ENCODE data around the gene C7orf57. TPM values are rescaled to one million over a fixed set of nuclear protein-coding genes. Genes with fewer than 3 reads are reported as not detected.

Gene C7orf57
- total and polyA plus RNA-seq, 2 experiments from 2014 or later = 0.42 to 2.1 TPM

GRCh38 chr7:48017674-48018073, 17.7 kb upstream of the C7orf57 start:
- no peak for ATAC-seq
- H2AFZ ChIP-seq = no peak overlapping the region
- no peaks in the 10 kb centered on the region; the same call in 2 of the 3 replicates for H3K9me3 Mint-ChIP-seq

More at GRCh38 chr7:48017674-48018073, 17.7 kb upstream of the C7orf57 start:
- Mint-ChIP-seq H3K4me1 (no peaks in the 10 kb centered on the region), H3K27ac (no peak overlapping the region), H3K27me3 (ENCODE audit: insufficient read depth, low read depth, poor library complexity) (no peaks in the 10 kb centered on the region), H3K36me3 (ENCODE audit: low read depth) (no peaks in the 10 kb centered on the region; the same call in 2 of the 3 replicates), H3K4me3 (no peak overlapping the region)
- Histone ChIP-seq H3K79me2 (replicated peaks; ENCODE audit: insufficient read depth) (no peaks in the 10 kb centered on the region), H3K9me2 (ENCODE audit: insufficient read depth) (no peaks in the 10 kb centered on the region; the same call in 1 of the 2 replicates), H3F3A (replicated peaks; ENCODE audit: low read depth) (no peaks in the 10 kb centered on the region), H3K27ac (ENCODE audit: low read depth) (no peak overlapping the region), H3K4me3 (no peak overlapping the region), H3K4me1 (ENCODE audit: insufficient read depth) (no peaks in the 10 kb centered on the region), H3K27me3 (ENCODE audit: insufficient read depth) (no peaks in the 10 kb centered on the region), H3K4me2 (no peak overlapping the region), H4K20me1 (replicated peaks; ENCODE audit: insufficient read depth) (no peaks in the 10 kb centered on the region), H3K36me3 (ENCODE audit: insufficient read depth) (no peaks in the 10 kb centered on the region)
- no peak for DNase-seq (ENCODE audit: low spot score)
- TF ChIP-seq ETS1 (IDR thresholded peaks at IDR 0.05) (no peak), STAT1 (IDR thresholded peaks at IDR 0.05; ENCODE audit: unreplicated experiment) (no peak), CREB1 (CRISPR knock-in tag; IDR thresholded peaks at IDR 0.05; ENCODE audit: low read depth) (no peak), POLR2AphosphoS5 (IDR thresholded peaks at IDR 0.05; ENCODE audit: low read depth) (no peak), NANOG (IDR thresholded peaks at IDR 0.05; ENCODE audit: borderline replicate concordance) (no peak), ZNF462 (CRISPR knock-in tag; IDR thresholded peaks at IDR 0.05) (no peak), ZNF331 (CRISPR knock-in tag; IDR thresholded peaks at IDR 0.05; ENCODE audit: low read depth) (no peak), REST (IDR thresholded peaks at IDR 0.05; ENCODE audit: unreplicated experiment) (no peak), EZH2 (IDR thresholded peaks at IDR 0.05; ENCODE audit: low read depth, unreplicated experiment) (no peak), EZH2phosphoT487 (IDR thresholded peaks at IDR 0.05; ENCODE audit: unreplicated experiment) (no peak), ZNF114 (CRISPR knock-in tag; IDR thresholded peaks at IDR 0.05) (no peak), JUNB (IDR thresholded peaks at IDR 0.05; ENCODE audit: unreplicated experiment) (no peak)
- TF ChIP-seq, protein P1, sequence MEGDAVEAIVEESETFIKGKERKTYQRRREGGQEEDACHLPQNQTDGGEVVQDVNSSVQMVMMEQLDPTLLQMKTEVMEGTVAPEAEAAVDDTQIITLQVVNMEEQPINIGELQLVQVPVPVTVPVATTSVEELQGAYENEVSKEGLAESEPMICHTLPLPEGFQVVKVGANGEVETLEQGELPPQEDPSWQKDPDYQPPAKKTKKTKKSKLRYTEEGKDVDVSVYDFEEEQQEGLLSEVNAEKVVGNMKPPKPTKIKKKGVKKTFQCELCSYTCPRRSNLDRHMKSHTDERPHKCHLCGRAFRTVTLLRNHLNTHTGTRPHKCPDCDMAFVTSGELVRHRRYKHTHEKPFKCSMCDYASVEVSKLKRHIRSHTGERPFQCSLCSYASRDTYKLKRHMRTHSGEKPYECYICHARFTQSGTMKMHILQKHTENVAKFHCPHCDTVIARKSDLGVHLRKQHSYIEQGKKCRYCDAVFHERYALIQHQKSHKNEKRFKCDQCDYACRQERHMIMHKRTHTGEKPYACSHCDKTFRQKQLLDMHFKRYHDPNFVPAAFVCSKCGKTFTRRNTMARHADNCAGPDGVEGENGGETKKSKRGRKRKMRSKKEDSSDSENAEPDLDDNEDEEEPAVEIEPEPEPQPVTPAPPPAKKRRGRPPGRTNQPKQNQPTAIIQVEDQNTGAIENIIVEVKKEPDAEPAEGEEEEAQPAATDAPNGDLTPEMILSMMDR (conservative IDR thresholded peaks at IDR 0.05; ENCODE audit: low read depth in 2 of 2) = no peak
